ENCODE data around the gene IFT80. TPM values are rescaled to one million over a fixed set of nuclear protein-coding genes. Genes with fewer than 3 reads are reported as not detected.
A peak's percentile ranks its signal among the peaks of the same experiment; 100 is the strongest.

IFT80 gene
- polyA plus RNA-seq (2013, experiment 1 of 2; ENCODE audit: insufficient read length) = 17.8 TPM
- 20.3 TPM for polyA plus RNA-seq (2013, experiment 2 of 2; ENCODE audit: insufficient read length)

DNA sequence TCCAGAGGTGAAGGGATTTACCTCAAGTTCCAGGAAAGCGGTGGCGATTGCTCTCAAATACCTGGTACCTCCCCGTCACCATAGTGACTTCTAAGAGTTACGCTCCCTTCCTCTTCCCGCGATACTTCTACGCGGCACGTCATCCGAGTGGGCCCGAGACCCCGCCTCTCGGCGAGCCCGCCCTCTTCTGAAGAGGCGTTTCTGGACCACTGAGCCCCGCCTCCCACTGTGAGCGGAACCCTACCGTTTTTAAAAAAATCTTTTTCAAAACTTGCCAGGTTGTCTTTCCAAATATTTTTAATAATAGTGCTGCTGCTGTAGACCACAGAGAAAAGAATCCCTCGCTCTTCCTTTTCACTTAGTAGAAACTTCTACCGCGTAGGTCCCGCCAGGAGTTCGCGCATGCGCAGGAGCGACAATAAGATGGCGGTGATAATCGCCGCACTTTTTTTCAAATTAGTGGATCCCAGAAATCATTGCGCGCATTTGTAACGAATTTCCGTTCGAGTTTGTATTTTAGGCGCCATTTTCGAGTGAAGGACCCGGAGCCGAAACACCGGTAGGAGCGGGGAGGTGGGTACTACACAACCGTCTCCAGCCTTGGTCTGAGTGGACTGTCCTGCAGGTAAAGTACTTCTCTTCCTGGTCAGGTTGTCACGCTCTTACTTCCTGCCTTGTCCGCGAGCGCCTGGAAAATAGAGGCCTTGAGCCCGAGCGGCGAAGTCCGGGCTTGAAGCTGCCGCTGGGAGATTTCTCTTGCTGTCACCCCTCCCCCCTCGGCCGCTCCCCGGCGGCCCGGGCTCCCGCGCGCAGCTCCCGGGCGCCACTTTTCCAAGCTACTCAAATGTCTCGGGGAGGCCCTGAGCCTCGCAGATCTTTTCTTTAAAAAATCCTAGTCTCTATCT is at the start of gene IFT80, which contains the start of gene SMC4:
Gene IFT80 (minus strand): TSS at position 101 of the 905 bp plus-strand sequence. CDS start 14,625 bp downstream, outside the sequence.
Gene SMC4 (plus strand): TSS at position 526 of the 905 bp plus-strand sequence. CDS start 1,177 bp downstream, outside the sequence.
- DNase-seq = peak; percentile 95

- DNase-seq = peak; percentile 70
Measured at GRCh38 chr3:160447544-160447943, 48.5 kb upstream of the IFT80 start.

DNA sequence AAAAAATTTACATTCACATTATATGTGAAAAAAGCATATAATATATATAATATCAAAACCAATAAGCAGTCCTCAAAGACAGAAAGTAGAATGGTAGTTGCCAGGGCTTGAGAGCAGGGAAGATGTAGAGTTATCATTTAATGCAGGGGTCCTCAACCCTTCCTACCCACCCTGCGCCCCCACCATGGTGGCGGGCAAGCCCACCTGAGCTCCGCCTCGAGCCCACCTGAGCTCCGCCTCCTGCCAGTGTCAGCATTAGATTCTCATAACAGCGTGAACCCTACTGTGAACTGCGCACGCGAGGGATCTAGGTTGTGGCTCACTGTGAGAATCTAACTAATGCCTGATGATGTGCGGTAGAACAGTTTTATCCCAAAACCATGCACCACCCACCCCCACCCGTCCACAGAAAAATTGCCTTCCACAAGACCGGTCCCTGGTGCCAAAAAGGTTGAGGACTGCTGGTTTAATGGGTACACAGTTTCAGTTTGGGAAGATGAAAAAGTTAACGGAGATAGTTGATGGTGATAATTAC is 47.6 kb upstream of the IFT80 start:
- no peak for DNase-seq

- no peak for DNase-seq
Measured at GRCh38 chr3:160445854-160446253, 46.8 kb upstream of the IFT80 start.

- no peak for DNase-seq
Measured at GRCh38 chr3:160444411-160444810, 45.4 kb upstream of the IFT80 start.

DNA sequence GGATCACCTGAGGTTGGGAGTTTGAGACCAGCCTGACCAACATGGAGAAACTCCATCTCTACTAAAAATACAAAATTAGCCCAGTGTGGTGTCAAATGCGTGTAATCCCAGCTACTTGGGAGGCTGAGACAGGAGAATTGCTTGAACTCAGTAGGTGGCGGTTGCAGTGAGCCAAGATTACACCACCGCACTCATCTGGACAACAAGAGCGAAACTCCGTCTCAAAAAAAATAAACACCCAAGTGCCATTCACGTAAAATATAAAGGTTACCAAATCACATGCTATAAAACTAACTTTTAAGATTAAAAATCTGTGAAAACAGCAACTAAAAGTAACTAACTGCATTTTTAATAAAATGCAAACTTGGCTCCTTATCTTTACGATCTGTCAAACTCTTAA is 41.7 kb upstream of the IFT80 start:
- DNase-seq = no peak

GRCh38 chr3:160437083-160437455 is 38.0 kb upstream of the IFT80 start:
- DNase-seq = no peak

GRCh38 chr3:160435747-160436146 is 36.7 kb upstream of the IFT80 start:
- no peak for DNase-seq

- DNase-seq = no peak
Measured at GRCh38 chr3:160435095-160435494, 36.1 kb upstream of the IFT80 start.

- peak; percentile 42 for DNase-seq
Measured at GRCh38 chr3:160434071-160434470, 35.0 kb upstream of the IFT80 start.

- no peak for DNase-seq
Measured at GRCh38 chr3:160427832-160428424, 28.9 kb upstream of the IFT80 start.

DNA sequence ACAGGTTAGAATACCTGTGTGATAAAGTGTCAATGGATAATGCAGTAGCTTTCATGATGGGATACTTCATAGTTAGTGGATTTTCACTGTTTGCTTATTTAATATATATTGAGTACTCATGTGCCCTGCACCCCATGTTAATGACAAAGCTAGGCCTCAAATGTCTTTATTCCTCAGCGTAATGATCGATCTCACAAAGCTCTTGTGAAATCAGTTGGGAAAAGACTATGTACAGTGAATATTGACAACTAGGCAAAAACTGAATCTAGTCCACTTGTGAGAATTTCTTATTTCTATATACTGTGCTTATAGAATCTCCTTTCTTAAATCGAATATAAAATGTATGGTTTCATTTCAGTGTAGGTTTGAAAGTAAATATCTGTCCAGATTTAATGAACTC is 18.3 kb upstream of the IFT80 start:
- no peak for DNase-seq

DNA sequence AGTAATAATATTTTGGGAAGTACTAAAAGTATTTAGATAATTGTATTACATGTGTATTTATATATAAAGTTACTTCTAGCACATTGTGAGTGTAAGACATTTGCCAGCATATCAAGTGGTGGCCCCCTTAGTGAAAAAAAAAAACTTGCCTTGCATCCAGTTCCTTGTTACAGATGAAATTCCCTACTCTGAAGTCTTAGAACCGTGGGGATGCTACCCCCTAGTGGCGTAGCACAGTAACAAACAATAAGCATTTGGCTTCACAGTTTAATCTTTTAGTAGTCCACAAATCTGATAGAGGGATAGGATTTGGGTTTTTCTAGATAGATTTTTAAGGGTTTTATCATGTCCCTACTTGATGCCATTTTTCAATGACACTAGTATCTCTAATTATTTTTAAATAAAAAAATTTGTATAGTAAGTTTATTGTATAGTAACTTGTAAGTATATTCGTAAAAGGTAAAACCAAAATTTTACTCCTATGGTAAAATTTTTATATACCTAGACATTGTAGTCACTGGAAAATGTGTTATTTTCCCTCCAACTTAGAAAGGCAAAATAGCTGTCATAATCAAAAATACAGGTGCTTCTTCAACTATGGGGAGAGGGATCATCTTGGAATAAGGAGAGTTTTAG is 14.7 kb upstream of the IFT80 start:
- DNase-seq = peak; percentile 75

DNA sequence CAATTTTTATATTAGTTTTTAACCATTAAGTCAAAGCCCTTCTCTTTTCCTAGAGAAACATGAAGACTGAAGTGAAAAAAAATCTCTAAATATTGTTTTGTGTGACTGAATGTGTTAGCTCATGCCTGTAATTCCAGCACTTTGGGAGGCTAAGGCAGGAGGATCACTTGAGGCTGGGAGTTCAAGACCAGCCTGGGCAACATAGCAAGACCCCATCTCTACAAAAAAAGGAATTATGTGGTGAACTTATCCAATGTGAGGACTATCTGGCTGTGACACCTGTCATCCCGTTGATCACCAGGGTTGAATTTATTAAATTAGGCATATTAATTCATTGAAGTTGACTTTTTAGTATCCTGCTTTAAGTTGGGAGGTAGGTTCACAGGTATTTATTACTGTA is 13.5 kb upstream of the IFT80 start:
- no peak for DNase-seq

- no peak for DNase-seq
Measured at GRCh38 chr3:160409812-160410610, 11.0 kb upstream of the IFT80 start.

GRCh38 chr3:160403796-160404470 is 4.9 kb upstream of the IFT80 start:
- peak; percentile 8 for DNase-seq

DNA sequence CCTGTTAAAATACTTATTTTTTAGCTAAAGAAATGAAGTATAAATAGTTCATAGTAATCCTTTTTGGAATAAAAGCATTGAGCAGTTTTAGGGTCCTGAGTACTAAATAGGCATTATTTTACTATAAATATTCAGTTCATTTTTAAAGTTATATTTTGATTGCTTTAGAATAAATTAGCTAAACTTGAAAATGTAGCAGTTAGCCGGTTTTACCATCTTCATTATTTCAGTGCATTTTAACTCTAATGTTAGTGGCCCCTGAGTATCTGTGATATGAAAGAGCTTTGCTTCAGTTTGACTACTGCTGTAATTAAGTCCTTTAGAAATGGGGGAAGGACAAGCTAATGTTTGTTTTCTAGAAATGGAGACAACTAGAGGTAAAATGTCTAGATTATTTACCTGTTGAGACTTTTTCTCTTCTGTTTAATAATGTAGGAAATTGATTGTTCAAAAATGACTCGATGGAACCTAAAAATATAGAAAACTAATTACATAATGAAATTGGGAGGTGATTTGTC is 4.1 kb upstream of the IFT80 start:
- peak; percentile 7 for DNase-seq

GRCh38 chr3:160402221-160403027 is 3.4 kb upstream of the IFT80 start:
- peak; percentile 6 for DNase-seq

- DNase-seq = peak; percentile 74
Measured at GRCh38 chr3:160401291-160402095, 2.5 kb upstream of the IFT80 start.
